IMR-90 (cell line): ENCODE measurements around the gene XAGE3. TPM values are rescaled to one million over a fixed set of nuclear protein-coding genes. Genes with fewer than 3 reads are reported as not detected.

Experiments
- ATAC-seq: fragments of 200-7000 bp; cut with Tn5 transposase; 2 replicates; pipeline ENCODE4 v1.9.1; 2020; ENCODE audit warnings: low read depth, mild to moderate bottlenecking, moderate library complexity
- BruUV-seq: library from RNA; stranded (reverse); fragments of 400-500 nt; replicated peaks from 2 replicates; lab custom pipeline; 2021; lab: Mats Ljungman, UMichigan
- CTCF ChIA-PET: fragments of 300-600 bp; formaldehyde crosslinking; extraction: SDS; loops from one replicate; lab custom pipeline; 2021; ENCODE audit warnings: antibody characterized with exemption; lab: Yijun Ruan, JAX
- POLR2A ChIA-PET: fragments of 300-600 bp; sonication (Branson Sonifier 250); formaldehyde crosslinking; loops from one replicate; lab custom pipeline; 2022; ENCODE audit warnings: antibody characterized with exemption; ENCODE audit not compliant: unreplicated experiment; lab: Charles Lee
- DNase-seq: peaks from one replicate; pipeline ENCODE4 v3.0.0; 2013
- H2AFZ ChIP-seq: replicated peaks from 2 replicates; pipeline ENCODE3; 2013; ENCODE audit warnings: low read length, mild to moderate bottlenecking; ENCODE audit not compliant: poor library complexity
- H2AK5ac ChIP-seq: 2 replicates; pipeline ENCODE4 v1.6.1; 2013; ENCODE audit warnings: low read depth, low read length, inconsistent platforms
- H2AK9ac ChIP-seq: replicated peaks from 2 replicates; pipeline ENCODE3; 2013; ENCODE audit warnings: mild to moderate bottlenecking, low read depth, low read length, moderate library complexity; ENCODE audit not compliant: poor library complexity
- H2BK120ac ChIP-seq: 2 replicates; pipeline ENCODE4 v1.6.1; 2013; ENCODE audit warnings: low read depth, low read length, inconsistent platforms
- H2BK15ac ChIP-seq: 3 replicates; pipeline ENCODE4 v1.6.1; 2013; ENCODE audit warnings: low read depth, low read length, inconsistent platforms
- H2BK20ac ChIP-seq: 2 replicates; pipeline ENCODE4 v1.6.1; 2013; ENCODE audit warnings: low read depth, mild to moderate bottlenecking, inconsistent platforms, low read length, moderate library complexity
- H2BK5ac ChIP-seq: 2 replicates; pipeline ENCODE4 v1.6.1; 2013; ENCODE audit warnings: mild to moderate bottlenecking, low read depth, low read length, inconsistent platforms; ENCODE audit not compliant: poor library complexity, severe bottlenecking
- H3K14ac ChIP-seq: replicated peaks from 2 replicates; pipeline ENCODE4 v1.6.1; 2013; ENCODE audit warnings: low read depth, low read length, inconsistent platforms
- H3K18ac ChIP-seq: 2 replicates; pipeline ENCODE4 v1.6.1; 2013; ENCODE audit warnings: low read depth, low read length, control low read depth
- H3K23ac ChIP-seq: 2 replicates; pipeline ENCODE4 v1.6.1; 2013; ENCODE audit warnings: low read depth, low read length, inconsistent platforms
- H3K27ac ChIP-seq: 2 replicates; pipeline ENCODE4 v1.5.1; 2013; ENCODE audit warnings: mild to moderate bottlenecking, control low read depth, low read length; ENCODE audit not compliant: insufficient read depth
- H3K27me3 ChIP-seq: 2 replicates; pipeline ENCODE4 v1.6.1; 2013; ENCODE audit warnings: low read length; ENCODE audit not compliant: control insufficient read depth, insufficient read depth
- H3K36me3 ChIP-seq: 2 replicates; pipeline ENCODE4 v1.6.1; 2013; ENCODE audit warnings: low read length, mixed read lengths; ENCODE audit not compliant: control insufficient read depth, insufficient read depth
- H3K4ac ChIP-seq: 2 replicates; pipeline ENCODE4 v1.6.1; 2013; ENCODE audit warnings: low read depth, low read length, inconsistent platforms
- H3K4me1 ChIP-seq: 2 replicates; pipeline ENCODE4 v1.6.1; 2013; ENCODE audit warnings: low read length, mixed read lengths; ENCODE audit not compliant: control insufficient read depth, insufficient read depth
- H3K4me2 ChIP-seq: 2 replicates; pipeline ENCODE4 v1.6.1; 2013; ENCODE audit warnings: low read depth, mild to moderate bottlenecking, control low read depth, low read length, moderate library complexity
- H3K4me3 ChIP-seq: 2 replicates; pipeline ENCODE4 v1.5.1; 2013; ENCODE audit warnings: low read depth, mild to moderate bottlenecking, control low read depth, low read length, moderate library complexity; ENCODE audit not compliant: insufficient read depth
- H3K56ac ChIP-seq: 2 replicates; pipeline ENCODE4 v1.6.1; 2013; ENCODE audit warnings: low read length, inconsistent platforms; ENCODE audit not compliant: insufficient read depth; ENCODE audit errors: extremely low read depth
- H3K79me1 ChIP-seq, 2 experiments: 2 replicates each; pipeline ENCODE4 v1.6.1; 2013; ENCODE audit warnings: low read length in 2 of 2, inconsistent platforms in 1 of 2, low read depth in 1 of 2
- H3K9ac ChIP-seq: 2 replicates; pipeline ENCODE4 v1.6.1; 2013; ENCODE audit warnings: low read depth, low read length, control low read depth
- H3K9me1 ChIP-seq: 2 replicates; pipeline ENCODE4 v1.6.1; 2013; ENCODE audit warnings: low read length, inconsistent platforms; ENCODE audit not compliant: insufficient read depth
- H3K9me3 ChIP-seq: 2 replicates; pipeline ENCODE4 v1.6.1; 2013; ENCODE audit warnings: low read length; ENCODE audit not compliant: control insufficient read depth, insufficient read depth
- H4K20me1 ChIP-seq: 2 replicates; pipeline ENCODE4 v1.6.1; 2013; ENCODE audit warnings: low read length, inconsistent platforms; ENCODE audit not compliant: insufficient read depth
- H4K5ac ChIP-seq: 2 replicates; pipeline ENCODE4 v1.6.1; 2013; ENCODE audit warnings: mild to moderate bottlenecking, low read depth, low read length, control low read depth
- H4K8ac ChIP-seq, 2 experiments: 2 replicates each; pipeline ENCODE4 v1.6.1; 2013; ENCODE audit warnings: low read depth in 2 of 2, low read length in 2 of 2, control low read depth in 1 of 2, inconsistent platforms in 1 of 2
- H4K91ac ChIP-seq: 2 replicates; pipeline ENCODE4 v1.6.1; 2013; ENCODE audit warnings: low read depth, low read length, inconsistent platforms; ENCODE audit not compliant: insufficient read depth
- BHLHE40 ChIP-seq: fragments of 150-350 bp; IDR thresholded peaks from 2 replicates; pipeline ENCODE4 v1.6.1; 2016; ENCODE audit warnings: mild to moderate bottlenecking, low read depth, low read length
- CEBPB ChIP-seq: IDR thresholded peaks from 2 replicates; pipeline ENCODE4 v1.6.1; 2012; ENCODE audit warnings: low read depth, low read length, improper control_type of control experiment
- CHD1 ChIP-seq: IDR thresholded peaks from 2 replicates; pipeline ENCODE4 v1.6.1; 2012; ENCODE audit warnings: low read depth, low read length, improper control_type of control experiment
- CTCF ChIP-seq: conservative IDR thresholded peaks from 2 replicates; pipeline ENCODE4 v1.5.1; 2012; ENCODE audit warnings: mild to moderate bottlenecking, low read depth, low read length, improper control_type of control experiment
- FOS ChIP-seq: fragments of 150-350 bp; IDR thresholded peaks from 2 replicates; pipeline ENCODE4 v1.6.1; 2016; ENCODE audit warnings: low read depth, low read length
- MAFK ChIP-seq: IDR thresholded peaks from 2 replicates; pipeline ENCODE4 v1.6.1; 2012; ENCODE audit warnings: low read depth, low read length, improper control_type of control experiment
- MAZ ChIP-seq: IDR thresholded peaks from 2 replicates; pipeline ENCODE4 v1.6.1; 2012; ENCODE audit warnings: low read depth, mild to moderate bottlenecking, low read length, improper control_type of control experiment, moderate library complexity, borderline replicate concordance
- MXI1 ChIP-seq: IDR thresholded peaks from 2 replicates; pipeline ENCODE4 v1.6.1; 2012; ENCODE audit warnings: low read depth, mild to moderate bottlenecking, low read length, moderate library complexity, borderline replicate concordance
- NFE2L2 ChIP-seq: fragments of 150-350 bp; IDR thresholded peaks from 2 replicates; pipeline ENCODE4 v1.6.1; 2016; ENCODE audit warnings: low read depth, mild to moderate bottlenecking, low read length
- POLR2A ChIP-seq: IDR thresholded peaks from 2 replicates; pipeline ENCODE4 v1.6.1; 2012; ENCODE audit warnings: mild to moderate bottlenecking, low read depth, low read length
- RAD21 ChIP-seq: IDR thresholded peaks from 2 replicates; pipeline ENCODE4 v1.6.1; 2012; ENCODE audit warnings: low read length, improper control_type of control experiment
- RCOR1 ChIP-seq: IDR thresholded peaks from 2 replicates; pipeline ENCODE4 v1.6.1; 2012; ENCODE audit warnings: mild to moderate bottlenecking, low read length, improper control_type of control experiment; ENCODE audit not compliant: insufficient replicate concordance
- RFX5 ChIP-seq: IDR thresholded peaks from 2 replicates; pipeline ENCODE4 v1.8.0; 2012; ENCODE audit warnings: low read depth, mild to moderate bottlenecking, low read length, moderate library complexity
- SMC3 ChIP-seq: fragments of 150-350 bp; IDR thresholded peaks from 2 replicates; pipeline ENCODE4 v1.6.1; 2016; ENCODE audit warnings: low read depth, mild to moderate bottlenecking, antibody characterized with exemption, low read length, moderate library complexity
- WGBS, 2 experiments: methylation state at CpG; one replicate each; pipeline versions ENCODE4 v1.1.5 to v1.1.7; 2013; ENCODE audit warnings: missing lambda C conversion rate in 2 of 2; ENCODE audit not compliant: insufficient read length in 1 of 2; ENCODE audit errors: extremely low coverage in 2 of 2; 5-methylcytosine and 5-hydroxymethylcytosine counted together
- dilution Hi-C: fragments of 300-500 bp; cut with HindIII; formaldehyde crosslinking; loops from one replicate; pipeline ENCODE4 v1.14.3; 2018; ENCODE audit warnings: low sequenced_read_pairs; ENCODE audit not compliant: unreplicated experiment
- in situ Hi-C: fragments of 300-500 bp; cut with MboI; formaldehyde crosslinking; loops from 3 replicates; pipeline ENCODE4 v1.14.3; 2019; ENCODE audit warnings: low sequenced_read_pairs, inconsistent platforms, mixed read lengths
- intact Hi-C: fragments of 100-400 bp; cut with micrococcal nuclease; formaldehyde crosslinking; loops from 2 replicates; pipeline ENCODE4 v1.10.0; 2022
- polyA plus RNA-seq, 3 experiments: library from polyadenylated mRNA; depleted of rRNA; stranded (reverse); fragments of >200 nt; gene quantifications; 2 replicates each; pipeline ENCODE4 v1.2.3, GENCODE V29; 2012; ENCODE audit warnings: low replicate concordance in 1 of 3
- total RNA-seq: library from RNA; depleted of rRNA; stranded (reverse); fragments of >200 nt; gene quantifications from 2 replicates; pipeline ENCODE4 v1.2.3, GENCODE V29; 2012
- TF ChIP-seq, protein P1 (sequence below): fragments of 150-350 bp; IDR thresholded peaks from 2 replicates; pipeline ENCODE4 v1.6.1; 2017; ENCODE audit warnings: mild to moderate bottlenecking, antibody characterized with exemption, low read length, low read depth
- TF ChIP-seq, protein P2 (sequence below): fragments of 150-350 bp; IDR thresholded peaks from 2 replicates; pipeline ENCODE4 v1.6.1; 2016; ENCODE audit warnings: low read depth, mild to moderate bottlenecking, low read length, moderate library complexity, borderline replicate concordance

The XAGE3 gene
- total and polyA plus RNA-seq, 2 of the 4 experiments (the other 2 are of a cell fraction): not detected

DNA sequence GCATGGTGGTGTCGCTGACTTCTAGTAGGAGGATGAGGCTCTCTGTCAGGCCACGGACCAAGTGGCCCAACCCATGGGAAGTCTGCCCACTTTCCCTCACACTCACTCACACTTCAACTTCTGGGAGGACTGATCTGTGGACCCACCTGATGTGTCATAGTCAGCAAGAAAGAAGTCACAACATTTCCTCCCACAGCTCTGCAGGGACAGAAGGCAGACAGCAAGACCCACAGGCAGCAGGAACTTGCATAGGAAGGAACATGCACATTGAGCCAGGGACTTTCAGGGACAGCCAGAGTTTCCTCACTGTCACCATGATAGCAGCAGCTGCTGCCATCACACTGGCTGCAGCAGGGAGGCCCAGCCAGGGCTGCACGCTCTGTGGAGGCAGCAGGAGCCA is 37.3 kb downstream of the XAGE3 start:
- Histone ChIP-seq H3K27me3 (peaks cover 6% of the 10 kb centered on the region), H4K91ac (no peak overlapping the region), H3K4me3 (no peak overlapping the region), H4K5ac (no peak overlapping the region), H2BK120ac (no peak overlapping the region), H3K9ac (no peak overlapping the region), H4K8ac (no peak overlapping the region), H2BK15ac (no peak overlapping the region), H2AFZ (no peak overlapping the region), H3K27ac (no peak overlapping the region), H2AK5ac (no peak overlapping the region), H3K36me3 (no peaks in the 10 kb centered on the region), H3K23ac (no peak overlapping the region), H4K20me1 (no peaks in the 10 kb centered on the region), H3K4ac (no peak overlapping the region), H3K4me2 (no peak overlapping the region), H3K79me1 (no peaks in the 10 kb centered on the region), H3K9me3 (0 out of 2 replicates have a peak, but pooled peaks cover 2% of the 10 kb centered on the region), H3K18ac (no peak overlapping the region), H3K14ac (no peak overlapping the region), H3K56ac (no peak overlapping the region), H2BK20ac (no peak overlapping the region), H3K4me1 (no peaks in the 10 kb centered on the region), H2BK5ac (no peak overlapping the region), H3K9me1 (no peaks in the 10 kb centered on the region), H2AK9ac (no peak overlapping the region)
- dilution Hi-C loops (no loop called here), in situ Hi-C loops (no loop called here), intact Hi-C loops (no loop called here)
- CTCF ChIA-PET: no interaction called here
- 20% methylated on average over 1 of the region's 3 CpGs; no CpG with 5 or more reads in 1 of the 2 experiments for WGBS, 2 experiments
- ATAC-seq: no peak
- POLR2A ChIA-PET: no interaction called here
- BruUV-seq: no TSS peak
- DNase-seq: no peak
- no peak for TF ChIP-seq MAFK
- TF ChIP-seq, protein P1, sequence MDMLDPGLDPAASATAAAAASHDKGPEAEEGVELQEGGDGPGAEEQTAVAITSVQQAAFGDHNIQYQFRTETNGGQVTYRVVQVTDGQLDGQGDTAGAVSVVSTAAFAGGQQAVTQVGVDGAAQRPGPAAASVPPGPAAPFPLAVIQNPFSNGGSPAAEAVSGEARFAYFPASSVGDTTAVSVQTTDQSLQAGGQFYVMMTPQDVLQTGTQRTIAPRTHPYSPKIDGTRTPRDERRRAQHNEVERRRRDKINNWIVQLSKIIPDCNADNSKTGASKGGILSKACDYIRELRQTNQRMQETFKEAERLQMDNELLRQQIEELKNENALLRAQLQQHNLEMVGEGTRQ: no peak
- no peak for TF ChIP-seq CTCF
- TF ChIP-seq RCOR1: no peak
- no peak for TF ChIP-seq FOS
- TF ChIP-seq BHLHE40: no peak
- no peak for TF ChIP-seq MAZ
- no peak for TF ChIP-seq RFX5
- TF ChIP-seq, protein P2, sequence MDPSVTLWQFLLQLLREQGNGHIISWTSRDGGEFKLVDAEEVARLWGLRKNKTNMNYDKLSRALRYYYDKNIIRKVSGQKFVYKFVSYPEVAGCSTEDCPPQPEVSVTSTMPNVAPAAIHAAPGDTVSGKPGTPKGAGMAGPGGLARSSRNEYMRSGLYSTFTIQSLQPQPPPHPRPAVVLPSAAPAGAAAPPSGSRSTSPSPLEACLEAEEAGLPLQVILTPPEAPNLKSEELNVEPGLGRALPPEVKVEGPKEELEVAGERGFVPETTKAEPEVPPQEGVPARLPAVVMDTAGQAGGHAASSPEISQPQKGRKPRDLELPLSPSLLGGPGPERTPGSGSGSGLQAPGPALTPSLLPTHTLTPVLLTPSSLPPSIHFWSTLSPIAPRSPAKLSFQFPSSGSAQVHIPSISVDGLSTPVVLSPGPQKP: no peak
- no peak for TF ChIP-seq MXI1
- TF ChIP-seq NFE2L2: no peak
- no peak for TF ChIP-seq CEBPB
- no peak for TF ChIP-seq POLR2A
- no peak for TF ChIP-seq CHD1
- no peak for TF ChIP-seq SMC3
- no peak for TF ChIP-seq RAD21
